NCI-H2196 treated with DMSO at 0.1 percent for 48 hours (cell line): ENCODE measurements around the gene MUSTN1.

Experiments used
- DNase-seq: peaks from one replicate; lab custom pipeline; 2025; ENCODE audit not compliant: unreplicated experiment; lab: John Stamatoyannopoulos, UW

The MUSTN1 gene

GRCh38 chr3:52834871-52835501, at the start of gene MUSTN1:
MUSTN1 (minus strand) TSS chr3:52835019; CDS start chr3:52834948, 71 bp downstream.
- DNase-seq, result no peak

GRCh38 chr3:52882377-52882776, 47.6 kb upstream of the MUSTN1 start:
- DNase-seq, result no peak

DNA sequence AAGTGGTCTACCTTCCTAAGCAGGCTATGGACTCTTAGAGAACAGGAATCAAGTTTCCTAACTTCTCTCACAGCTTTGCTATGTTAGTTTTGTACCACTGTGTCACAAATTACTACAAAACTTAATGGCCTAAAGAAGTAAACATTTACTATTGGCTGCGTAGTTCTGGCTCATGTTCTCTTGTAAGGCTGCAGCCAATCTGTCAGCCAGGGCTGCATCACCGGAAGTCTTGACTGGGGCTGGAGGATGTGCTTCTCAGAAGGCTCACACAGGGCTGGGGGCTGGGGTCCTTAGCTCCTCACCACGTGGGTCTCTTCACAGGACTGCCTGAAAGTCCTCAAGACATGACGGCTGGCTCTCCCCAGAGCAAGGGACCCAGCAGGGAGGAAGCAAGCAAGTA, 47.1 kb upstream of the MUSTN1 start:
- no peak for DNase-seq

- DNase-seq, result no peak
These were observed 45.7 kb upstream of the MUSTN1 start for GRCh38 chr3:52880474-52880873.

- DNase-seq, result no peak
These were observed 45.2 kb upstream of the MUSTN1 start for GRCh38 chr3:52880047-52880446.

DNA sequence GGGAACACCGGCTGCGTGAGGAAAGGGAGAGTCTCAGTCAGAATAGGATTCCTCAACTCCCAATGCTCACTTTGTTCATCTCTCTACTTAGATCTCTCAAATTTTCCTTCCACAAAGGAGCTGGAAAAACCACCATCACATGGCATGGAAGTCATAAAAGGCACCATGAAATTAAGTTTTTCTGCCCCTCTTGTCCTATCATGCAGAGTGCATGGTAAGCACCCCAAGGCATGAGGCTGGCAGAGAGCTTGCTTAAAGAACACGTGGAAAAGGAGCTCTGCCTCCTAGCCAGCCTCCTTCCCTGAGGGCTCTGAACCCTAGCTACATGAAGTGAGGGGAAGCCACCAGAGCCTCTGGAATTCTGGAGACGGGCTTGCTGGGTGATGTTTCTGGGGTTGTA, 44.8 kb upstream of the MUSTN1 start:
- no peak for DNase-seq

DNA sequence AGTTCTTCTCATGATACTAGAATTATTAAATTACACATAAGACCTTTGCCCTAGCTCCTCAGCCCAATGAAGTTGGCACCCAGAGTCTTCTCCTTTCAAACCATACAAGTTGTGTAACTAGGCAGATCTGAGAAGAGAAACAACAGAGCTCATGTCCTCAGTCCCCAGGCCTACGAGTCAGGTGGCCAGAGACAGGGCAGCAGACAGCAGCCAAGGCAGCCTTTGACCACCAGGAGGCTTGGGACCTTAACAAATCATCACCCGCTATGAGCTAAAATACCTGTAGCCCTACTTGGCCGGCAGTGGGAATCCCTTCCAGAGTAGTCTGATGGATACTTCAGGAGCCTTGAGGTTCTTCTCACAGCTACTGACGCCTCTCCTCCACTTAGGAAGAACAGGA, 44.3 kb upstream of the MUSTN1 start:
- DNase-seq, result no peak

- DNase-seq, result no peak
These were observed 42.3 kb upstream of the MUSTN1 start for GRCh38 chr3:52877085-52877484.

GRCh38 chr3:52874864-52875587, 40.2 kb upstream of the MUSTN1 start:
- DNase-seq, result no peak

DNA sequence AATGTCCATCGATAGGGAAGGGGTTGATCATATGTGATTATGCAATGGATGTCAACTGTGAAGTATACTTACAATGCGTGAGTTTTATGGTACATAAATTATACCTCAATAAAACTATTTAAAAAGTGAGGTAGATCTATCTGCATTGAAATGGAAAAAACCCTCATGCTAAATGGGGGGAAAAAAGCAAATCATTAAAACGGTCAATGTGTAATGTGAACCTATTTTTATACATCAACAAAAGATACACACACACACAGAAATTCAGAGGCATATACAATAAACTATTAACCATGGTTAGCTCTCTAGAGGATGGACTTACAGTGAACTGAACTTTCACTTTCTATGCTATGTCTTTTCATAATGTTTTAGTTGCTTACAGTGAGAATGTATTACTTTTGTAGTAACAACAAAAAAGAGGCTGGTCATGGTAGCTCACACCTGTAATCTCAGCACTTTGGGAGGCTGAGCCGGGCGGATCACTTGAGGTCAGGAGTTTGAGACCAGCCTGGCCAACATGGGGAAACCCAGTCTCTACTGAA, 39.4 kb upstream of the MUSTN1 start:
- DNase-seq, result no peak

- no peak for DNase-seq
These were observed 38.8 kb upstream of the MUSTN1 start for GRCh38 chr3:52873433-52874159.

- no peak for DNase-seq
These were observed 37.4 kb upstream of the MUSTN1 start for GRCh38 chr3:52872245-52872644.

- no peak for DNase-seq
These were observed 36.9 kb upstream of the MUSTN1 start for GRCh38 chr3:52871761-52872160.

DNA sequence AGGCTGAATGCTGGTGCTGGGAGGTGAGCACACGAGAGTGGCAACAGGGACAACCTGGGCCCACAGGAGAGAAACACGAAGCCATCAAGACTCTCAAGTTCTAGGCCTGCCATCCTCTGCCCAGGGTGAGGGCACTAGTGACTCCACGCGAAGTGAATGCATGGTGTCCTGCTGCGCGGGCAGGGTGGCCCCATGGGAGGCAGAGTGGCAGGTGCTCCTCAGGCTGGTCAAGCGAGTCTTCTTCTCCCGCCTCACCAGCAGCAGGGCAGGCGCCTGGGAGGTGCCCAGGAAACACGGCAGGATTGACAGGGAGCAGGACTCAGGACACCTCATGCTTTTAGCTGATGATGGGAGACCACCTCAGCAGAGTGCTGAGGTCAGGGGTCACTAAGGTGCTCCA, 35.7 kb upstream of the MUSTN1 start:
- DNase-seq, result no peak

DNA sequence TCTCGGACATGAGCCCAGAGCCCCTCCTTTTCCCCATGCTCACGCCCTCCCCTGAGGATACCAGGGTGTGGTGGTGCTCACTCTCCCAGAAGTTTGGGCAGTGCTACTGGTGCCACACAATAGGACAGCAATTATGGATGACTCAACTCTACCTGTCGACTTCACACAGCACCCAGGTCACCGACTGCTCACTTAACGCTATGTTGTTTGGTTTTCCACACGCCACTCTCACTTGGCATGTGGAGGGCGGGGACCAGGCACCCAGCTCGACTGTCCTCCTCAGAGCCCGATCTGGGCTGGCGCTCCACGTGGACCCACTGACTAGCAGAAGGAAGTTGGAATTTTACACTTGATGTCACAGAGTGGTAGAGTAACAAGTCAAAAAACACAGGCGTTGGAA, 31.6 kb upstream of the MUSTN1 start:
- no peak for DNase-seq

DNA sequence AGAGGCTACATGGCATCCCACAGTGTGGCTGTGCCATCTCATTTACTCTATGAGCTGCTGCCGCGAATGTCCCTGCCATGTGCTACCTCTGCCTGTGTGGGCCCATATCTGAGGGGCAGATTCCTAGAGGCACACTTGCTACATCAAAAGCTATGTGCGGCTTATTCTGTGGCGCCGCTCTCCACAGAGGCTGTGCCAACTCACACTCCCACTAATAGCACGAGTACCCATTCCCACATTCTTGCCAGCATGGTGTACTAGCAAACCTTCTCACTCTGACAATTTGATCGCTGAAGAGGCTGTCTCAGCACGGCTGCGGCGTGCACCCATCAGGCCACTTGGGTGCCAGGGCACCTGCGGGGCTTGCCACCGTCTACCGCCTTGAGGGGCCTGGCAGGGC, 31.2 kb upstream of the MUSTN1 start:
- no peak for DNase-seq

GRCh38 chr3:52860424-52860768, 25.6 kb upstream of the MUSTN1 start:
- DNase-seq, result no peak

- no peak for DNase-seq
These were observed 25.0 kb upstream of the MUSTN1 start for GRCh38 chr3:52859686-52860423.

DNA sequence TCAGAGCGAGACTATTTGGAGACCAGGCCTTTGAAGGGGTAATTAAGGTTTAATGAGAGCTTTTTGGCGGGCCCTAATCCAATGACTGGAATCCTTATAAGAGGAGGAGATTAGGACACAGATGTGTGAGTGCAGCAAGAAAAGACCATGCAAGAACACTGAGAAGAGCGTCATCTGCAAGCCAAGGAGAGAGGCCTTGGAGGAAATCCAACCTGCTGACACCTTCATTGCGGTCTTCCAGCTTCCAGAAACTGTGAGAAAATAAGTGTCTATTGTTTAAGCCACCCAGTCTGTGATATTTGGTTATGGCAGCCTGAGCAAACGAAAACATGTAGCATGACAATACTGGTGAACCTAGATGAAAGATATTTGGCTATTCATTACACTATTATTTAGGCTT, 23.0 kb upstream of the MUSTN1 start:
- no peak for DNase-seq

DNA sequence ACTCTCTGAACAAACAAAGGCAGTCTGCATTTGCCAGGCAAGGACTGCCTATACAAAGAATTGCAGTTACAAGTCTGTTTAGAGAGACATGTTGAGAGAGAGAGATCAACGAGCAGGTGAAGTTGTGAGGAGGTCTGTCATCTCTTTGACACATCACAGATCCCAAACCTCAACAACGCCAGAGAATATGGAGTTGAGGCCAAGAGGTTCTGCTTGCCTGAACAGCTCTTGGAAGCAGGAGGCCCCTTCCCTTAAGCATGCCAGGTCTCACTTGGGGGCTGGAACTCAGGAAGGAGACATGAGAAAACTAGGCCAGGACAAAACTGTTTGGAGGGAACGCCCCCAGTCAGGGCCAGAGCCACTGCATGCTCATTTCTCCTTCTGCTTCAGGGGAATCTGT, 22.3 kb upstream of the MUSTN1 start:
- no peak for DNase-seq

DNA sequence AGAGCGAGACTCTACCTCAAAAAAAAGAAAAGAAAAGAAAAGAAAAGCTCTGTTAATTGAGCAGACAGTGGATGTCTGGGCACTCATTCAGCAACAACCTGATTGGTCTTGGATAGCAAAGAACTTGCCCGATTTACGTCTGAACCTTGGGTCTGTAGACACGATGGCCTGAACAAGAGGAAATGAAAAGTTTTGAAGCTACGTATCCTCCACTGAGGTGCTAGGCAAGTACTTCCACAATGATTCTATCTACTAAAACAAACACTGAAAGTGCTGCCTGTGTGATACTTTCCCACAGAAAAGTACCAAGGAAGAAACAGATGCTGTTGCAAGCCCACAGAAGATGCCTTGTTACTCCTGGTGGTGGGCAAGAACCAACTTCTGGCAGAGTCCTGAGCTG, 21.8 kb upstream of the MUSTN1 start:
- no peak for DNase-seq
